OCI-LY3 (cell line): ENCODE data around the gene MPZL1.

Experiments used
- CTCF ChIP-seq: fragments of 200-600, 300-600 bp; sonication (generic); IDR thresholded peaks from 2 replicates; pipeline ENCODE4 v1.5.1; 2014; ENCODE audit warnings: antibody characterized with exemption, low read length, low read depth
- EZH2phosphoT487 ChIP-seq: fragments of 200-600 bp; shearing (Covaris generic); IDR thresholded peaks from 2 replicates; pipeline ENCODE4 v1.6.1; 2018; ENCODE audit warnings: antibody characterized with exemption, mixed run types, low read depth

- no peak for TF ChIP-seq CTCF
- TF ChIP-seq EZH2phosphoT487: no peak
Observed at GRCh38 chr1:167681024-167681423, 40.8 kb upstream of the MPZL1 start.
